Stimulated activated CD8-positive, alpha-beta memory T cell treated with anti-CD3 and anti-CD28 coated beads, Interleukin-4, amount 100 ng/mL, for 24 hours (primary cell): ENCODE results near the gene EXD3.

Experiments
- DNase-seq: peaks from one replicate; pipeline ENCODE4 v3.0.0-alpha.2; 2020; ENCODE audit warnings: low read depth

Gene EXD3

DNA sequence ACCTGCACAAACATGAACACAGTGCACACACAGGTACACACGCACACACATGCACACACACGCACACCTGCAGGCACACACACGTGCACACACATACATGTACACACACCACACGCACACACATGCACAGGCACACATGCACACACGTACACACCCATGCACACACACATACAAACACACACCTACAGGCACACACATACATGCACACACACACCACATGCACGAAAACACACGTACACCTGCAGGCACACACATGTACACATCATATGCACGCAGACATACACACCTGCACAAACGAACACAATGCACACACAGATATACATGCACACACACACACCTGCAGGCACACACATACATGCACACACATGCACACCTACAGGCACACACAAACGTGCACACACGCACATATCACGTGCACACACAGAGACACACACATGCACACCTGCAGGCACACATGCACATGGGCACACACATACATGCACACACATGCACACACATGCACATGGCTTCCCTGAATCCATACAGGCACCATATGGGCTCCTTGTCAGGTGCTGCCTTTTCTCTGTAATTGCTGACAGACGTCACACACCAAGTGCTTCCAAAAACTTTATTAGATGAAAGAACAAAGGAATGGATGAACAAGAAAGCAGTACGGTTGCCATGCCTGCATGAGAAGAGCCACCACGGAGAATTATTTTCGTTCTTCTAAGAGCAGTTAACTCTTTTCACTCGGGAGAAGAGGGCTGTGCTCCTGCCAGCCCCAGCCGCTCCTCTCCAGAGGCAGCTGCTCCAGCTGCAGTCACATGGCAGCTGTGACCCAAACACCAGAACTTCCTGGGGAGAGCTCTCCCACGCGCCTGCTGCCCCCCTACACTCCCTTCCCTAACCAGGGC is 57.2 kb downstream of the EXD3 start:
- no peak for DNase-seq

GRCh38 chr9:137365056-137365455 is 57.9 kb downstream of the EXD3 start:
- no peak for DNase-seq

DNA sequence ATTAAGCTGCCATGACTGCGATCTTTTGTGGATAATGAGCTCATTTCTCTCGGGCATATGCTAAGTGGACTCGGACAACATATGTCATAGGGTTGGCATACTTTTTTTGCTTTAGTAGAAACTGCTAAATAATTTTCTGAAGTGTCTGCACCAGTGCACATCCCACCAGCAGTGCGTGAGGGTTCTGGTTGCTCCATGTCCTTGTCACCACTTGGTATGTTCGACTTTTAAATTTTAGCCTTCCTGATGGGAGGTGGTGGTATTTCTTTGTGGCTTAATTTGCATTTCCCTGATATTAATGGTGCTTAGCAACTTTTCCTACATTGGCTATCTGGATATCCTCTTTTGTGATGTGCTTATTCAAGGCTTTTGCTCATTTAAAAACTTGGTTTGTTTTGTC is 63.1 kb downstream of the EXD3 start:
- DNase-seq = no peak

GRCh38 chr9:137358126-137358525 is 64.8 kb downstream of the EXD3 start:
- DNase-seq = no peak

DNA sequence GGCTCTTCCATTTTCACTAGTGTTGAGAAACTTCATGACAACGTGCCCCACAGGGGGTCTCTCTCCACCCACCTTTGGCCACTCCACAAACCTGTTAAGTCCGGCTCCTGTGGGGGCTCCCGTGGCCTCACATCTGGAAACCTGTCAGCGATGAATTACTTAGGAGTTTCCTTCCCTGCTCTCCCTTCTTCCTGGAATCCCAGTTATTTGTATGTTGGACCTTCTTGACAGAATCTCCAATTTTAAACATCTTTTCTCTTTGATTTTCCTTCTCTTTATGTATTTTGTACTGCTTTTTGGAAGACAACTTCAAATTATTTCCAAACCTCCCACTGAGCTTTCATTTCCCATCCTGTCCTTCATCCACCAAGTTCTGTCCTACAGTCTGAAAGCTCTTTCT is 65.8 kb downstream of the EXD3 start:
- DNase-seq = no peak

DNA sequence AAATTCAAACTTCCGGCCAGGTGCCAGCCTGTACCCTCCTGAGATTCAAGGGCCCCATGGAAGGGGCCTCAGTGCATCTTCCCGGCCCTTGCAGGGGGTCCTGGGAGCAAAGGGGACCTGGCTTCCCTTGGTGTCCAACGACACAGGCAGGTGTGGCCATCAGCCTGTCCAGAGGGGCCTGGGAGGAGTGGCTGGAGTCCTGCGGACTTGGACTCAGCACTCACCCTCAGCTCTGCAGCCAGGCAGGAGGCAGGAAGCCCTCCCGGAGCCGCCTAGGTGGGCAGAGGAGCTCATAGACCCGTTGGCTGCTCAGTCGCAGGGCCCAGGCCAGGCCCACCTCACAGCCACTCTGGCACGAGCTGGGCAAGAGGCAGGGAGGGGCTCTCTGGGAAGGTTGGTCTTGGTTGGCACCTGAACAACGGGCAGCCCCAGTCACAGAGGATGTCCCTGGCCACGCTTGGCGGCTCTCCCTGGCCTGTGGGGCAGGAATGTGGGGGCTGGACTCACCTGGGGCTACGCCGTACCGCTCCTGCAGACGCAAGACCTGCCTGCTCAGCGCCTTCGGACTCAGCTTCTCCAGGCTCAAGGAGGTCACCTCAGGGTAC is 67.1 kb downstream of the EXD3 start:
- no peak for DNase-seq

GRCh38 chr9:137354845-137355760 is 67.9 kb downstream of the EXD3 start:
- no peak for DNase-seq

DNA sequence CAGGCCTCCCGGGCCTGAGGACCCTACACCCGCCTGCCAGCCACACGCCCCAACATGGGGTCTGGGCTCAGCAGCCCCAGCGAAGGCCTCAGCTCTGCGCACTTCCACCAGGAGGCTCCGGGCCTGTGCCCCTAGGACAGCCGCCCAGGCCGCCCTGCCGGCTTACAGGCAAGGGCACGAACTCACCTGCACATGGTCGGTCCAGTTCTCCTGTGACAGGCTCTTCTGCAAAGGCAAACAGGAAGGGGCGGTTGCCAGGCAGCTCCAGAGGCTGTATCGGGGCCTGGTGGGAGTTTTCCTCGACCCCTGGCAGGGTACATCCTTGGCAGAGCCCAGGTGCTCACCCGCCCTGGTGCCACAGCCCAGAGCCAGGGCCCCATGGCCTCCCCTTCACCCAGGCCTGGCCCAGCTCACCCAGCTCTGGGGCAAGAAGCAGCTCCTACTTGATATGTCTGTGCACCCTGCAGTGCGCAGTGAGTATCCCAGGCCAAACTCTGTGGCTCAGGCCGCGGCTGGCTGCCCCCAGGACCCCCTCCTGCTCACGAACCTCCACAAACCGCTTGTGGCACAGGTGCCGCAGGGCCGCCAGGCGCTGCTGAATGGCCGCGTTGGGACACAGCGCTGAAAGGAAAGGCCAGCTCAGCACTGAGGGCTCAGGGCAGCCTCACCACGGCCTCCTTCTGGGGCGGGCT is 68.7 kb downstream of the EXD3 start:
- no peak for DNase-seq

DNA sequence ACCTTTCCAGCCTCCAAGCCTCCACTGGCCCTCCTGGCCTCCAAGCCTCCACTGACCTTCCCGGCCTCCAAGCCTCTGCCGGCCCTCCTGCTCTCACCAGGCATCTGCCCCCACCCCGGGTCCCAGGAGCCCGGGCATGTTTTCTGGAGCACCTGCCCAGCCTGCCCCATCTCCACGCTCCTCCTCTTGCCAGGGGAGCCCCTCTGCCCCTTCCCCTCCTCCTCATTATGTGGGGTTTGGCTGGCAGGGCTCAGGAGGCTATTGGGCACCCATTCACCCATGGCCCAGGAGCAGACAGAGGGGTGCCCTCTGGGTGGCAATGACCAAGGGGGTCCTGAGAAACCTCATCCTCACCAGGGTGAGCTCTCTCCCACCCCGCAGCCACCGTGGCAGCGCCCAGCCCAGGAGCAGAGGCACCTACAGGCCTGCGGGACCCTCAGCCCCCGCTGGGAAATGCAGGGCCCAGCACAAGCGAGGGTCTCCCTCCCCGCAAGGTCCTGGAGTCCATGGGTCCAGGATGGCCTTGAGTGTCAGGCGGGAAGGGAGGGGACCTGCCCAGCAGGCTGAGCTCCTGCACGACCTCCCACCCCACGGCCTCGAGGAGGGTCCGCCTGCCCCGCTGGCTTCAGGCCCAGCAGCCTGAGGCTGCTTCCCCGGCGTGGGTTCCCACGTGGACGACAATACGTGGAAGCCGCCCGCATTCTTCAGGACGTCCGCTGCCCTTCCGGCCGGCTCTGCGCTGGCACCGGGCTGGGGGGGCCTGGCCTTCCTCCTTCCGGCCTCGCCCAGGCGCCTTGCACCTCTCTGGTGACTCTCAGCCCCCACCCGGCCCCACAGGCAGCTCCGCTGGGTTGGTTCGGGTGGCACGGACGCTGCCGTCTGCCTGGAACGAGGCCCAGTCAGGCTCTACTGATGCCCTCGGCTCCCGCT is 69.5 kb downstream of the EXD3 start:
- DNase-seq = no peak

DNA sequence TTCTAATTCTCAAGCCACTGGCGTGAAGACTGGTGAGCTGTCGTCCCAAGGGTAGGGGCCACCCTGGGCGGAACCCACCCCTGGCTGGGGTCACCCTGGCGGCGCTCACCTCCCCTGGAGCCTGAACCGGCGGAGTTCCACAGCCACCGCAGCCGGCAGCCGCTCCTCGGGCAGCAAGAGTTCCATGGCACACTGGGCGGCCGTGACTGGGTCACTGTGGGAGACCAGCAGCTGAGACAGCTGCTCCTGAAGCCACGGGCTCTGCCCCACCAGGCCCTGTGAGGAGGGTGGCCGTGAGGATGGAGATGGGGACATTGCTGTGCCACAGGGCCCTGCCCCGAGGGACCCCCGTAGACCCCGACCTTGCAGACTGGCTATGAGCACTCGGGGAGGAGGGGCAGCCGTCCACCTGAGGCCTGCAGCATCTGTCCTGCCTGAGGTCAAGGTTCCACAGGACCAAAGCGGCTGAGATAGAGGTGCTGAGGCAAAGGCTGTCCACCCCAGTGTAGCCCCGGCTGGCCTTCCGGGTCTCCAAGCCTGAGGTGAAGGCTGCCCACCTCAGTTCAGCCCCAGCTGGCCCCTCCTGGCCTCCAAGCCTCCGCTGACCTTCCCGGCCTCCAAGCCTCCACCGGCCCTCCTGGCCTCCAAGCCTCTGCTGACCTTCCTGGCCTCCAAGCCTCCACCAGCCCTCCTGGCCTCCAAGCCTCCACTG is 70.3 kb downstream of the EXD3 start:
- DNase-seq = no peak

- DNase-seq = no peak
These were observed 71.0 kb downstream of the EXD3 start for GRCh38 chr9:137351781-137352501.

DNA sequence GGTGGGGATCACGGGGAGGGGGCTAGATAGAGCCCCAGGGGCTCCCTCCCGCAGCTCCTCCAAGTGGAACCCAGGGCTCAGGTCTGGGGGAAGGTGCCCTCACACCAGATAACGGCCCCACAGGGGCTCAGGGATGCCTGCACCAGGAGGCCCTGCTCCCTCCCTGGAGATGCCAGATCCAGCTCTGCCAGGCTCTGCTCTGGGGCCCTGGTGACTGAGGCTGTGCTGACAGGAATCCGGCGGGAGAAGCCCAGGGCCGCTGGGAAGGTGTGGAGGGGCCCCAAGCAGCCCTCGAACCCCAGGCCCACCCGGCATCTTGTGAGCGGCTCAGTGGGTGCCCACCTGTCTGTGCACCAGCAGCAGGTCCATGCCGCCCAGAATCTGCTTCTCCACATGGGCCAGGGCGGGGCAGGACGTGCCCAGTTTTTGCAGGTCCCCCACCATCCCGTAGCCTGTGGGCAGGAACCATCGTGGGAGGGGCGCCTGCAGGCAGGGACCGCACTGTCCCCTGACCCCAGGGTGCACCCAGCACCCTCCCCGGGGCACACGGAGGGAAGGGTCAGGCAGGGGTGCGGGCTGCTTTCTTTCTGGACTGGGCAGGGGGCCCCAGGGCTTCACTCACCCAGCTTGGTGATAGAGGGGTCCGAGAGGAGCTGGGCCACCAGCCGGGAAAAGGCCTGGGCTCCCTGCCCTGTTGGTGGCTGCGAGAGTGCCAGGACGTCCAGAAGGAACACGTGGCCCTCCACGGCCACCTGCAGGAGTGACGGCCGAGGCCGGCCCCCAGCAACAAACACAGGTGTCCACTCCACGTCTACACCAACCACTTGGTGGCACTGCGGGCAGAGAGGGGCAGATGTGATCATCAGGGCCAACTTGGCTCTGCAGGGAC is 72.0 kb downstream of the EXD3 start:
- no peak for DNase-seq

GRCh38 chr9:137349471-137350033 is 73.4 kb downstream of the EXD3 start:
- DNase-seq = no peak

GRCh38 chr9:137348769-137349470 is 74.0 kb downstream of the EXD3 start:
- DNase-seq = no peak

- no peak for DNase-seq
These were observed 75.0 kb downstream of the EXD3 start for GRCh38 chr9:137347928-137348327.

GRCh38 chr9:137342482-137342881 is 80.5 kb downstream of the EXD3 start:
- DNase-seq = no peak

DNA sequence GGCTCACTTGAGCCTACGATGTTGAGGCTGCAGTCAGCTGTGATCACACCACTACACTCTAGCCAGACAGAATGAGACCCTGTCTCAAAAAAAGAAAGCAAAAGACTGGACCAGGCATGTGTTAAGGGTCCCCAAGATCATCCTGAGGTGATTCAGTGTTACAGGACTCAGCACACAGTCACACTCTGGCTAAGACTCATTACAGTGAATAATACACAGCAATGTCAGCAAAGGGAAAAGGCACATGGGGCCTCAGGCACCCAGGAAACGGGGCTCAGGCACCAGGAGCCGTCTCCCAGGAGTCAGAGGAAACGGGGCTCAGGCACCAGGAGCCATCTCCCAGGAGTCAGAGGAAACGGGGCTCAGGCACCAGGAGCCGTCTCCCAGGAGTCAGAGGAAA is 81.7 kb downstream of the EXD3 start:
- no peak for DNase-seq
